Activated CD4-positive, alpha-beta memory T cell treated with anti-CD3 and anti-CD28 coated beads for 36 hours (primary cell): ENCODE results near the gene ANKS6. TPM values are rescaled to one million over a fixed set of nuclear protein-coding genes. Genes with fewer than 3 reads are reported as not detected.

Source experiments
- CTCF ChIA-PET: fragments of 350-600 bp; sonication (Branson Sonifier 250); formaldehyde crosslinking; loops from one replicate; lab custom pipeline; 2021; ENCODE audit warnings: antibody characterized with exemption, inconsistent platforms; lab: Charles Lee
- POLR2A ChIA-PET: fragments of 350-600 bp; sonication (Branson Sonifier 250); formaldehyde crosslinking; loops from one replicate; lab custom pipeline; 2021; ENCODE audit warnings: antibody characterized with exemption; lab: Charles Lee
- DNase-seq: peaks from one replicate; pipeline ENCODE4 v3.0.0-alpha.2; 2020
- H3K27ac Mint-ChIP-seq: one replicate; pipeline ENCODE4 v1.8.0; 2021; ENCODE audit warnings: mixed read lengths
- H3K27me3 Mint-ChIP-seq: one replicate; pipeline ENCODE4 v1.8.0; 2021; ENCODE audit warnings: mixed read lengths
- H3K36me3 Mint-ChIP-seq: one replicate; pipeline ENCODE4 v1.8.0; 2021; ENCODE audit warnings: mixed read lengths
- H3K4me1 Mint-ChIP-seq: one replicate; pipeline ENCODE4 v1.8.0; 2021; ENCODE audit warnings: low read depth, mixed read lengths
- H3K4me3 Mint-ChIP-seq: one replicate; pipeline ENCODE4 v1.8.0; 2021; ENCODE audit warnings: mild to moderate bottlenecking, mixed read lengths
- H3K9me3 Mint-ChIP-seq: one replicate; pipeline ENCODE4 v1.8.0; 2021; ENCODE audit warnings: mixed read lengths
- intact Hi-C: fragments of 100-400 bp; cut with micrococcal nuclease; formaldehyde crosslinking; loops from one replicate; pipeline ENCODE4 v1.15.1; 2023
- total RNA-seq, 2 experiments: library from RNA; stranded (reverse); gene quantifications; one replicate each; pipeline ENCODE4 v1.2.3, GENCODE V29; 2021

ANKS6 gene
- total RNA-seq, 2 experiments from 2014 or later = 13.0 to 16.0 TPM

GRCh38 chr9:98790134-98790841, 6.1 kb downstream of the ANKS6 start:
- Mint-ChIP-seq H3K27ac (no peak overlapping the region), H3K4me3 (no peak overlapping the region), H3K36me3 (peaks cover 2% of the 10 kb centered on the region), H3K9me3 (no peaks in the 10 kb centered on the region), H3K4me1 (peaks cover 23% of the 10 kb centered on the region), H3K27me3 (no peaks in the 10 kb centered on the region)
- ChIA-PET CTCF (interaction anchor here (0.5 to 4.6 kb wide), 6 partner anchors 11 to 539 kb away, joined by 3 to 25 read pairs (median 9); no protein-coding TSS in a partner anchor), POLR2A (no interaction called here)
- intact Hi-C loops = loop anchor here (10.0 kb wide), 2 partner anchors 715 to 865 kb away; partner anchors contain the start of gene TRMO
- DNase-seq = no peak

DNA sequence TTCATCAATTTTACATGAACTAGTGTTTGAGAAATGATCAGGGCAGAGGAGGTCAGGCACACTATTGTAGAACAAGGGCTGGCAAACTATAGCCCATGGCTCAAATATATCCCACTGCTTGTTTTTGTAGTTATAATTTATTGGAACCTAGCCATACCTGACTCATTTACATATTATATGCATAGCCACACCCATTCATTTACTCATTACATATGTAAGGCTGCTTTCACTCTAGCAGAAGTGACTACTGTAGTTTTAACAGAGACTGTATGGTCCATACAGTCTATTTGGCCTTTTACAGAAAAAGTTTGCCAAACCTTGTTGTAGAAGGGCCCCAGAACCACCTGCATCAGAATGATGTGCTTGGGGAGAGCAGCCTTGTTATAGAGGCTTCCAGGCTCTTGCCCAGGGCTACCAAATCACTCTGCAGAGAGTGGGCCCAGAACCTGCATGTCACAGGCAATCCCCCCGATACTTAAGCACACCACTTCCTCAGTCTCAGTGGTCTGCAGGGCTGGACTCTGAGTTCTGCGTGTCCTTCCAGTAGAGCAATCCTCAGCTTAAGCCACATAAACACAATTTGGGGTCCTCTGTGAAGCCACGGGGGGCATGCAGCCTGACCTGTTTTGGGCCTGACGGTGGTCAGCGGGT, 6.7 kb downstream of the ANKS6 start:
- Mint-ChIP-seq H3K36me3 (peaks cover 2% of the 10 kb centered on the region), H3K9me3 (no peaks in the 10 kb centered on the region), H3K27ac (no peak overlapping the region), H3K27me3 (no peaks in the 10 kb centered on the region), H3K4me1 (peaks cover 16% of the 10 kb centered on the region), H3K4me3 (no peak overlapping the region)
- intact Hi-C loops = loop anchor here (10.0 kb wide), 2 partner anchors 715 to 865 kb away; partner anchors contain the start of gene TRMO
- CTCF ChIA-PET = interaction anchor here (0.9 to 3.6 kb wide), 2 partner anchors 253 to 473 kb away, joined by 3 to 19 read pairs; no protein-coding TSS in a partner anchor
- DNase-seq = no peak
- POLR2A ChIA-PET = no interaction called here

DNA sequence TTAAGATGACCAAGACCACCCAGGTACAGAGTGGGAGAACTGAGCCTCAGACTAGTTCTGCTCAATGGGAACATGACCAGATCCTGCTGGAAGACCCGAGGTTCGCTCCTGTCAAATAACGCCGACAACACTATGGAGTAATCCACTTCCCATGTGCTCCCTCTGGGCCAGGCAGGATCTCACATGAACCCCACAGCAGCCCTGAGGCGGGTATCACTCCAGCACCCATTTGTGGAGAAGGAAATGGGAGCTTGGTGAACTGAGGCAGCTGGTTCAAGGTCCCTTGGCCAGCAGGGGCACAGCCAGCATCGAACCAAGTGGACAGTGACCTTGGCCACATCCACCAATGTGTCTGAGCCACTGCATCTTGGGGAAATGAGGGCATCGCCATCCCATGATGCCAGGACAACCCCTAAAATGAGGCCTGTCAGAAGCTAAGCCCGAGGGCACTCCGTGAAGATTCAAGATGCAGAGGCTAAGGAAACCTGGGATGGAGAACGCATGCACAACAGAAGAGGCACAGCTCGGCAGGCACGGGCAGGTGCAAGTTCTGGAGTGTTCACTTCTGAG, 8.5 kb downstream of the ANKS6 start:
- peaks cover 9% of the 10 kb centered on the region for H3K36me3 Mint-ChIP-seq
- H3K4me1 Mint-ChIP-seq = peaks cover 11% of the 10 kb centered on the region
- H3K27ac Mint-ChIP-seq = no peak overlapping the region
- no peak overlapping the region for H3K4me3 Mint-ChIP-seq
- H3K27me3 Mint-ChIP-seq = no peaks in the 10 kb centered on the region
- ChIA-PET CTCF (interaction anchor here (1.1 kb wide), 1 partner anchor 12 kb away, joined by 5 read pairs; no protein-coding TSS in a partner anchor), POLR2A (no interaction called here)
- intact Hi-C loops = no loop called here
- no peak for DNase-seq
- H3K9me3 Mint-ChIP-seq = no peaks in the 10 kb centered on the region

DNA sequence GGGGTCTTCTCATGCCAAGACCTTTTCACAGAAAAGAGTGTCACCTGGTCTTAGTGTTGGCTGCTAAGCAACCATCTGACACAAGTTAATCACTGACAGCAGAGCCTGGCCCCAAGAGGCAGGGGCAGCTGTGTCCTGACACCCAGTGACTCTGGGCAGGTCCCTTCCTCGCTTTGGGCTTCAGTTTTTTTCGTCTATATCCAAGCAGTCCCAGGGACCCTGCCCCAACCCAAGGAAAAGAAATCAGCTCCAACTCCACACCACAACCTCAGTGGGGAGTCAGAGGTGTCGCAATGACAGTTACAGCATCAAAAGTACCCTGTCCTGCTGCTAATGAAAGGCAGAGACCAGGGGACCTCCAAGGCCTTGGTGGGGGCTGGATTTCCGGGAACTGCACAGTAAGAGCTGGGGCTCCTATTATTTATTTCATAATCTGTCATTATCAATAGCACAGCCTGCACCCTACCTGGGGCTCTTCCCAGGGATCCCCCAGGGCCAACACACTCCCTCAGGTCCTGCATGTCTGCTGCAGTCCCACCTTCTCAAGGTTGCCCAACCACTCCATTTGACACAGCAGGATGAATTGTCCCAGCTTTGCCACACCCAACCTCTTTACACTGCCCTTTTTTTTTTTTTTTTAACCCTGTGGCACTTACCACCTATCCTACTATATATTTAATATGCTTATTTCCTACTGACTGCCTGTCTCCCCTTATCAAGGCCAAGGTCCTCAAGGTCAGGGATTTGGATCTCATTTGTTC, 9.4 kb downstream of the ANKS6 start:
- POLR2A ChIA-PET = no interaction called here
- H3K27me3 Mint-ChIP-seq = no peaks in the 10 kb centered on the region
- H3K9me3 Mint-ChIP-seq = no peaks in the 10 kb centered on the region
- no peak overlapping the region for H3K4me3 Mint-ChIP-seq
- H3K27ac Mint-ChIP-seq = no peak overlapping the region
- intact Hi-C loops = no loop called here
- CTCF ChIA-PET = no interaction called here
- H3K4me1 Mint-ChIP-seq = peaks cover 7% of the 10 kb centered on the region
- peaks cover 13% of the 10 kb centered on the region for H3K36me3 Mint-ChIP-seq
- DNase-seq = no peak

DNA sequence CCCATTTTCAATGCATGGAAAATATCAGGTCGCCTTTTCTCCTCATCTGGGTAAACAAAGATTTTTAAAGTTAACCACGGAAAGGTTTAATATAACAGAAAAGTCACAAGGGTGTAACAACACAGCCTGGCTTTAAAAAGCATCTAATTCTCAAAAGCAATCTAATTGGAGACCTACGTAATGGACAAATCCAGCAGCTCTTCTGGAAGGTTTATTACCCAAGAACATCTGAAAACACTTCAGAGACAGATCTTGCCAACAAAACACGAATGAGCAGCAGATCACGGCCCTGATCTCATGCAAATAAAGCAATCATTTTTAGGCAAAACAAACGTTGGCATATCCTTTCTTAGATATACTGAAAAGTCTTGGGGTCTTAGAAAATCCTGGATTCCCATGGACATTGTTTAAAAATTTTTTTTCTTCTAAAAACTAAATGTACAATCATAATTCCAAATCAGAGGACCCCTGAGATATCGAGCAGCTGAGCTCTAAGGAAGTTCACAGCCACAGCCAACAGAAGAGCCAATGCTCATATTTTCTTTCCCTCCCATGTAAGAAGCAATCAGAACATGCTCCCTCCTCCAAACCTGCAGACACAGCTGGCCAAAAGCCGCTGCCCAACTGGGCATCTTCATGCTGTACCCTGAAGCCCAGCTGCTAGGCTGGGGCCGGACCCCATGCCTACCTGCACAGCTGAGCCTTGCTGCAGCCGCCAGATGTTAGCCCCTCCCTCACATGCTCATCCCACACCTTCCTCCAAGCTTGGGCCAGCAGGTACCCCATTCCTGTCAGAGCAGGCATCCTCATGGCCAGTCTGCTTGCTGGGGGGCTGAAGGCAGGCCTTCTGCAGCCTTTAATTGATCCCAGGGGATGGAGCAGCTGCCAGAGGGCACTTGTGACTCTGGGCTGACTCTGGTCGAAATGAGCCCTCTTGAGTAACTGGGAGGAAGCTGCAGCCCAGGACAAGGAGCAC, 11.2 kb downstream of the ANKS6 start:
- Mint-ChIP-seq H3K4me1 (no peaks in the 10 kb centered on the region), H3K36me3 (peaks cover 12% of the 10 kb centered on the region), H3K9me3 (no peaks in the 10 kb centered on the region), H3K27ac (no peak overlapping the region), H3K27me3 (no peaks in the 10 kb centered on the region), H3K4me3 (no peak overlapping the region)
- no peak for DNase-seq
- intact Hi-C loops = no loop called here
- CTCF ChIA-PET = interaction anchor here (3.7 kb wide), 1 partner anchor 10 kb away, joined by 19 read pairs; no protein-coding TSS in a partner anchor
- POLR2A ChIA-PET = no interaction called here

DNA sequence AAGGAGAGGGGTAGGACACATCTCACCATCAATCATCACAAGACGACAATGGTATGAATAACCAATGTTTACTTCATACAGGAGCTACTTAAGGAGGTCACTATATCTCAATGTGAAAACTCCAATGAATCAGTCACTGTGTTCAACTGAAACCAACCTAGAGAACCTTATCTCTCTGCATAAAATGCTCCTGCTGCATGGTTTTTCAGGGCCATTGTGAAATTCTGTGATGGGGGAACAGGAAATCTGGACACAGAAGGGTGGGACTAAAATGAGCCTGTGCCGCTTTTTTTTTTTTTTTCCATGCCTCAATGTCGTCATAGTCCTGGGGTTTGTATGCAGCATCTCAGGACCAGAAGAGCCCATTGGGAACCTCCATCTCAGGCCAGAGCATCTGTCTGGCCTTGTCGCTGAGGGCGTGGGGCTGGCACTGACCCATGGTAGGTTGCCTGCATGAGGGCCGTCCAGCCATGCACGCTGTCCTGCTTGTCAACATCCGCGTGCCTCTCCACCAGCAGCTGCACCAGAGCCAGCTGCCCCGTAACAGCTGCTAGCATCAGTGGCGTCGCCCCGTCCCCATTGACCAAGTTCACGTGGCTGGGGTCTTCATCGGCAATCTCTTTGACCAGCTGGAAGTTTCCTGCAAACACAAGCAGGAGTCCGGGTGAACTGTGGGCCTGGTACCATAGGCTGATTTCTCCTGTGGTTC, 12.7 kb downstream of the ANKS6 start:
- Mint-ChIP-seq H3K9me3 (no peaks in the 10 kb centered on the region), H3K27ac (no peak overlapping the region), H3K4me3 (no peak overlapping the region), H3K4me1 (no peaks in the 10 kb centered on the region), H3K27me3 (no peaks in the 10 kb centered on the region), H3K36me3 (peaks cover 12% of the 10 kb centered on the region)
- ChIA-PET CTCF (interaction anchor here (3.7 kb wide), 1 partner anchor 8 kb away, joined by 19 read pairs; no protein-coding TSS in a partner anchor), POLR2A (no interaction called here)
- intact Hi-C loops = no loop called here
- DNase-seq = no peak

GRCh38 chr9:98781588-98782383, 14.6 kb downstream of the ANKS6 start:
- CTCF ChIA-PET = no interaction called here
- Mint-ChIP-seq H3K4me1 (no peaks in the 10 kb centered on the region), H3K9me3 (no peaks in the 10 kb centered on the region), H3K36me3 (peaks cover 12% of the 10 kb centered on the region), H3K27ac (no peak overlapping the region), H3K4me3 (no peak overlapping the region), H3K27me3 (no peaks in the 10 kb centered on the region)
- intact Hi-C loops = no loop called here
- POLR2A ChIA-PET = no interaction called here
- no peak for DNase-seq

DNA sequence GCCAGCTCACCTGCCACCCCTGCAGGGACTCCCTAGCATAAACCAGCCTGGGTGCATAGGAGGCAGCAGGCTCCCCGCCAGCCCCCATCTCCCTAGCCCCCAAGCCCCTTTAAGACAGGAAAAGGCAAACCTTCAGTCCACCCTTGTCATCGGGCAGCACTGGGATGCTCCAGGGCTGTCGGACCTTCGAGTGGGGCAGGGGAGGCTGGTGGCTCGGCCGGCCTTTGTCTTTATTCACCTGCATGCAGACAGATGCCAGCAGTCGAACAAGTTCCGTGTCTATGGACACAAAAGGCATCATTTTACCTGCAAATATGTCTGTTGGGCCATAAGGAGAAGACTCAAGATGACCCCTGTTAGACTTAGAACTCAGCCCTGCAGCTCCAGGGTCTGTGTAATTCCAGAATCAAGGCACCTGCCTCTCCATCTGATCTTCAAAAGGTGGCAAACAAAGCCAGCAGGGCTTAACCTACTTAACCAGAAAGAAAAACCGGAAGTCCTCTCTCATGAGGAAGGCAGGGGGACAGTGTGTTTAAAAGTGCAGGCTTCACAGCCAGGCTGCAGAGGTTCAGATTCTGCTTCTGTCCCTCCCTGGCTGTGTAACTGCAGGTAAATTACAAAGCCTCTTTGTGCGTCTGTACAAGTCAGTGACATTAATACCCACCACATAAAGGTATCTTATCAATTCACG, 16.2 kb downstream of the ANKS6 start:
- H3K4me1 Mint-ChIP-seq = no peaks in the 10 kb centered on the region
- no peak overlapping the region for H3K27ac Mint-ChIP-seq
- POLR2A ChIA-PET = no interaction called here
- peaks cover 12% of the 10 kb centered on the region for H3K36me3 Mint-ChIP-seq
- intact Hi-C loops = no loop called here
- no peak overlapping the region for H3K4me3 Mint-ChIP-seq
- CTCF ChIA-PET = no interaction called here
- no peak for DNase-seq
- no peaks in the 10 kb centered on the region for H3K9me3 Mint-ChIP-seq
- no peaks in the 10 kb centered on the region for H3K27me3 Mint-ChIP-seq

DNA sequence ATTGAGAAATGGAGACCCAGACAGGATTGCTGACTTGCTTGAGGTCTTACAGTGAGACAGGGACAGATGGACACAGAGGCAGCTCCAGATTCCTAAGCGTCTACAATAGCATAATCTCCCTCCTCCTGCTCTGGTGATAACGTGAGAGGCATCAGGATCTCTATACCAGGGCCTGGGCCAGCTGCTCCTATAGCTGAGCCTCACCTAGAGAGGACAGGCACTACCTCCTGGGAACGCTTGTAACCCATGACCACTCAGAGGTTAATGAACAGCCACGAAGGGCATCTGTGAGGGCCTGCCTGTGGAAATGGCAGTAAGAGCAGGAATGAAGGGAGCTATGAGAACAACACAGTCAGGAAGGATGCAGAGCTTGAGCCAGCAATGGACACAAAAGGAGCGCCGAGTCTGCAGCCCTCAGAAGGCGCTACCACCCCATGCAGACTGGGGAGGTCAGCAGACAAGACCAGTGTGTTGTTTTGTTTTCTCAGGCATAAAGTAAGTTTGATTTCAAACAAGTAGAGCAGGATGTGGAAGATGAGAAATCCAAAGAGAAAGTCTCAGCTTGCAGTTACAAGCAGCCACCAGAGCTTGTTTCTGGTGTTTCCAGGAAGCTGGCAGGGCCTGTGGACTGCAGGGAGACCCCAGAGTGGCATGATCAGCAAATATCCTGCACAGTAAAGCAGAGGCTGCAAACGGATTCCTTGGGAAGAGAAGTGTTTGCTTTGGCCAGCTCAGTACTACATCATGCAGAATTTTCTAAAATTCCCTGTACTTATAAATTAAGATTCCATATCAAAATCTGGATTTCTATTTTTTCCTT, 17.4 kb downstream of the ANKS6 start:
- Mint-ChIP-seq H3K36me3 (peaks cover 8% of the 10 kb centered on the region), H3K4me1 (no peaks in the 10 kb centered on the region), H3K27me3 (no peaks in the 10 kb centered on the region), H3K9me3 (no peaks in the 10 kb centered on the region), H3K27ac (no peak overlapping the region), H3K4me3 (no peak overlapping the region)
- CTCF ChIA-PET = no interaction called here
- DNase-seq = no peak
- intact Hi-C loops = no loop called here
- POLR2A ChIA-PET = no interaction called here
